MM.1S (cell line): ENCODE data around the gene PLBD2.

Experiments used
- EZH2 ChIP-seq: fragments of 300-600 bp; sonication (generic); optimal IDR thresholded peaks from 2 replicates; pipeline ENCODE3; 2017; ENCODE audit warnings: low read depth, mild to moderate bottlenecking, antibody characterized with exemption, low read length, mixed read lengths
- EZH2phosphoT487 ChIP-seq: fragments of 300-600 bp; sonication (generic); IDR thresholded peaks from 2 replicates; pipeline ENCODE4 v1.6.1; 2018; ENCODE audit warnings: antibody characterized with exemption, low read length
- TF ChIP-seq, protein P1 (sequence below): fragments of 300-600 bp; sonication (generic); IDR thresholded peaks from 2 replicates; pipeline ENCODE4 v1.5.1; 2016; ENCODE audit warnings: antibody characterized with exemption, low read length, mixed read lengths

DNA sequence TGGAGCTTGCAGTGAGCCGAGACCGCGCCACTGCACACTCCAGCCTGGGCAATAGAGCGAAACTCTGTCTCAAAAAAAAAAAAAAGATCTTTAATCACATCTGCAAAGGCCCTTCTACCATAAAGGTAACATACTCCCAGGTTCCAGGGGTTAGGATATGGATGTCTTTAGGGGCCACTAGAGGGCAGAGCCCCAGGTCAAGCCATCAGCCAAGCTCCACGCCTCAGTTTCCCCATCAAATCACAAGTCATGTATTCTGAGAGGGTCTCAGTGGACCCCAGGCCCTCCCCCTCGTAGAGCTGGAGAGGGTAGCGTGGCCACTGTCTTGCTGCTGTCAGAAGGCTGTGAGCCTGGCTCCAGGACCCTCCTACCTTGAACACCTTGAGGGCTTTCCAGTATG, 42.2 kb upstream of the PLBD2 start:
- TF ChIP-seq EZH2phosphoT487 = no peak
- TF ChIP-seq, protein P1, sequence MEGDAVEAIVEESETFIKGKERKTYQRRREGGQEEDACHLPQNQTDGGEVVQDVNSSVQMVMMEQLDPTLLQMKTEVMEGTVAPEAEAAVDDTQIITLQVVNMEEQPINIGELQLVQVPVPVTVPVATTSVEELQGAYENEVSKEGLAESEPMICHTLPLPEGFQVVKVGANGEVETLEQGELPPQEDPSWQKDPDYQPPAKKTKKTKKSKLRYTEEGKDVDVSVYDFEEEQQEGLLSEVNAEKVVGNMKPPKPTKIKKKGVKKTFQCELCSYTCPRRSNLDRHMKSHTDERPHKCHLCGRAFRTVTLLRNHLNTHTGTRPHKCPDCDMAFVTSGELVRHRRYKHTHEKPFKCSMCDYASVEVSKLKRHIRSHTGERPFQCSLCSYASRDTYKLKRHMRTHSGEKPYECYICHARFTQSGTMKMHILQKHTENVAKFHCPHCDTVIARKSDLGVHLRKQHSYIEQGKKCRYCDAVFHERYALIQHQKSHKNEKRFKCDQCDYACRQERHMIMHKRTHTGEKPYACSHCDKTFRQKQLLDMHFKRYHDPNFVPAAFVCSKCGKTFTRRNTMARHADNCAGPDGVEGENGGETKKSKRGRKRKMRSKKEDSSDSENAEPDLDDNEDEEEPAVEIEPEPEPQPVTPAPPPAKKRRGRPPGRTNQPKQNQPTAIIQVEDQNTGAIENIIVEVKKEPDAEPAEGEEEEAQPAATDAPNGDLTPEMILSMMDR = no peak
- TF ChIP-seq EZH2 = no peak
